ENCODE measurements around the gene LBX1.

LBX1 gene

DNA sequence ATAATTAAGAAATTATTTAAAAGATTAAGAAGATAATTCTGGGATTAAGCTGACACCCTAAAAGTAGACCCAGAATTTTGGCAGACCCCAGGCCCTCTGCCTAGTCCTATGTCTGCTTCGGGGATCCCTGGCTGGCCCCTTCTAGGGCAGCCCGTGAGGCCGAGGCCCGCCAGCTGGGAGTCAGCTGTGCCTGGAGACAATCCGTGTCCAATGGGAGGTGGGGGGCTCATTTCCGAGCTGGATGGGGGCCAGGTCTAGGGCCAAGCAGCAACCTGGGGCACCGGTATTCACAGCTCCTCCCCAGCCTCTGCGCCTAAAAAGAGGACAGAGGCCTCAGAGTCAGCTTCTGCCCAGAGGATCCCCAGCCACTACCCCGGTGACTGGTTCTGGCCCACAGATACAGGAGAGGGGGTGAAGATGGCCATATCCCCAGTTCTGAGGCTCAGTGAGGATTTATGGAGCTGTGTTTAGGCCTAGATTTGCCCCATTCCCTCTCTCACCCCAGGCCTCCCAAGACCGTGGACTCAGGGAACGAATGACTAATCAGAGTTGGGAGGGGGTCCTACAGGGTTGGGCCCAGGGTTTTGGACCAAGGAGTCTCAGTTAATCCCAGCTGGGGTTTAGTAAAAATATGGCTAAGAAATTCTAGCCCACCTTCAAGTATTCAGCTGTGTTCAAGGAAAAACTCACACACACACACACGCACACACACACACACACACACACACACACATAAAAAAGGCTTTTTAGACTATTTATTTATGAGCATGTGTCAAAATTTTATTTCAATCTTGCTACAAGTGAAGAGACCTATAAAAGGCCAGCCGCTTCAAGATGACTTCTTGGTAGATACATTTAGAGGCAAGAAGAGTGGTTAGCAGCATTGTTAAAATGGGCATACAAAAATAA, 37.4 kb upstream of the LBX1 start:
- TF ChIP-seq, protein P1, sequence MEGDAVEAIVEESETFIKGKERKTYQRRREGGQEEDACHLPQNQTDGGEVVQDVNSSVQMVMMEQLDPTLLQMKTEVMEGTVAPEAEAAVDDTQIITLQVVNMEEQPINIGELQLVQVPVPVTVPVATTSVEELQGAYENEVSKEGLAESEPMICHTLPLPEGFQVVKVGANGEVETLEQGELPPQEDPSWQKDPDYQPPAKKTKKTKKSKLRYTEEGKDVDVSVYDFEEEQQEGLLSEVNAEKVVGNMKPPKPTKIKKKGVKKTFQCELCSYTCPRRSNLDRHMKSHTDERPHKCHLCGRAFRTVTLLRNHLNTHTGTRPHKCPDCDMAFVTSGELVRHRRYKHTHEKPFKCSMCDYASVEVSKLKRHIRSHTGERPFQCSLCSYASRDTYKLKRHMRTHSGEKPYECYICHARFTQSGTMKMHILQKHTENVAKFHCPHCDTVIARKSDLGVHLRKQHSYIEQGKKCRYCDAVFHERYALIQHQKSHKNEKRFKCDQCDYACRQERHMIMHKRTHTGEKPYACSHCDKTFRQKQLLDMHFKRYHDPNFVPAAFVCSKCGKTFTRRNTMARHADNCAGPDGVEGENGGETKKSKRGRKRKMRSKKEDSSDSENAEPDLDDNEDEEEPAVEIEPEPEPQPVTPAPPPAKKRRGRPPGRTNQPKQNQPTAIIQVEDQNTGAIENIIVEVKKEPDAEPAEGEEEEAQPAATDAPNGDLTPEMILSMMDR (IDR thresholded peaks at IDR 0.05; ENCODE audit: low read depth, low read length) = no peak
- no peak for TF ChIP-seq EZH2phosphoT487 (IDR thresholded peaks at IDR 0.05; ENCODE audit: low read depth)
- Histone ChIP-seq H3K9me3 (ENCODE audit: insufficient read depth, low read length) (no peaks in the 10 kb centered on the region), H3K9ac (ENCODE audit: low read length) (no peak overlapping the region), H2AFZ (ENCODE audit: low read depth, low read length) (no peak overlapping the region), H3K79me2 (ENCODE audit: low read length) (no peaks in the 10 kb centered on the region), H3K4me2 (ENCODE audit: low read length) (no peak overlapping the region), H4K20me1 (ENCODE audit: insufficient read depth, low read length) (no peaks in the 10 kb centered on the region), H3K27me3 (ENCODE audit: low read depth, low read length) (no peaks in the 10 kb centered on the region), H3K36me3 (replicated peaks; ENCODE audit: low read depth, low read length) (no peaks in the 10 kb centered on the region), H3K4me3 (ENCODE audit: low read length) (no peak overlapping the region), H3K27ac (ENCODE audit: low read length) (no peak overlapping the region), H3K4me1 (ENCODE audit: low read length) (no peaks in the 10 kb centered on the region)

DNA sequence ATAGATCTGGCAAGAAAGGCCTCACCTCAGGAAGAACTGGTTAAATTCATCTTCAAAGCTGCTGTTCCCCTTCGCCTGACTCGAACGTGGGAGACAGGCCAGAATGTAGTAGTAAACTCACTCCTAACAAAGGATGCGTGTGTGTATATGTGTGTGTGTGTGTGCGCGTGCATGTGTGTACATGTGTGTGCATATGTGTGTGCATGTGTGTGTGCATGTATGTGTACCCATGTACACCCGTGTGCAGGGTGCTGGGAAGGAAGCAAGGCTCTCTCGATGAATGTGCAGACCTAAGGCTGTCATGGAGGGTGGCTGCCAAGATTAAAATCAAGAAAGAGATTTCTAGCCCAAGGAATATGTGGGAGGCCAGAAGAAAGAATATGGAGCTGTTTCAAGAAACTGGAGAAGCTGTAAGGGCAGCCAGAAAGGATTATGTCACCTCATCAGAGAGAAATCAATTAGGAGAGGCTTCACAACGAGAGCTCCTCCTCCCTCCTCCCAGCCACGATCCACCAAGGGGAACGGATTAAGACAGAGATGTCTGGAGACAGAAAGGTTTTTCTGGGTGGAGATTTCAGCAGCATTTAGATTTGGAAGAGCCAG, 34.0 kb upstream of the LBX1 start:
- H3K4me3 ChIP-seq (ENCODE audit: low read length) = no peak overlapping the region
- H3K27ac ChIP-seq (ENCODE audit: low read length) = no peak overlapping the region
- no peaks in the 10 kb centered on the region for H4K20me1 ChIP-seq (ENCODE audit: insufficient read depth, low read length)
- H3K9me3 ChIP-seq (ENCODE audit: insufficient read depth, low read length) = no peaks in the 10 kb centered on the region
- no peak overlapping the region for H2AFZ ChIP-seq (ENCODE audit: low read depth, low read length)
- H3K36me3 ChIP-seq (replicated peaks; ENCODE audit: low read depth, low read length) = no peaks in the 10 kb centered on the region
- H3K79me2 ChIP-seq (ENCODE audit: low read length) = no peaks in the 10 kb centered on the region
- no peak overlapping the region for H3K4me2 ChIP-seq (ENCODE audit: low read length)
- H3K27me3 ChIP-seq (ENCODE audit: low read depth, low read length) = no peaks in the 10 kb centered on the region
- H3K4me1 ChIP-seq (ENCODE audit: low read length) = no peaks in the 10 kb centered on the region
- no peak overlapping the region for H3K9ac ChIP-seq (ENCODE audit: low read length)
- TF ChIP-seq, protein P1 (IDR thresholded peaks at IDR 0.05; ENCODE audit: low read depth, low read length) = no peak
- TF ChIP-seq EZH2phosphoT487 (IDR thresholded peaks at IDR 0.05; ENCODE audit: low read depth) = no peak

DNA sequence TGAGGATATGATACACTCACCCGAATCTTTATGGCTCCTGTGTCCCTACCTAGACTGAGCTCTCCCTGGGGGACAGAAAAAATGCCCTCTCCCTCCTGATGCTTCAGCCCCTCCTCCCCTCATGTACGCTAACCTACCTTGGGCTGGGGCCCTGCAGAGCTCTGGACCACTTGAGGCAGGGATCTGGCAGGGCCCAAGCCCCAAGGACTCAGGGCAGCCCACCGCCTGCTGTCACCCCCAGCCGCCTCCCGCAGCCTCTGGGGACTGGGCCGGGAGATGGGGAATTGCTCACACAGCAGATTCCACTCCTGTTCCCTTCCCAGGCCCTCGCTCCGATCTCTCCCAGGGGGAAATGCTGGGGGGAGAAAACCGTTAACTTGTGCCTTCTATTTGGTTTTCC, 32.9 kb upstream of the LBX1 start:
- H3K9ac ChIP-seq (ENCODE audit: low read length) = no peak overlapping the region
- no peaks in the 10 kb centered on the region for H3K36me3 ChIP-seq (replicated peaks; ENCODE audit: low read depth, low read length)
- no peak overlapping the region for H3K27ac ChIP-seq (ENCODE audit: low read length)
- no peak overlapping the region for H3K4me3 ChIP-seq (ENCODE audit: low read length)
- H4K20me1 ChIP-seq (ENCODE audit: insufficient read depth, low read length) = no peaks in the 10 kb centered on the region
- no peak overlapping the region for H3K4me2 ChIP-seq (ENCODE audit: low read length)
- no peak overlapping the region for H2AFZ ChIP-seq (ENCODE audit: low read depth, low read length)
- H3K79me2 ChIP-seq (ENCODE audit: low read length) = no peaks in the 10 kb centered on the region
- H3K27me3 ChIP-seq (ENCODE audit: low read depth, low read length) = no peaks in the 10 kb centered on the region
- H3K9me3 ChIP-seq (ENCODE audit: insufficient read depth, low read length) = no peaks in the 10 kb centered on the region
- TF ChIP-seq, protein P1 (IDR thresholded peaks at IDR 0.05; ENCODE audit: low read depth, low read length) = no peak
- TF ChIP-seq EZH2phosphoT487 (IDR thresholded peaks at IDR 0.05; ENCODE audit: low read depth) = no peak
- no peaks in the 10 kb centered on the region for H3K4me1 ChIP-seq (ENCODE audit: low read length)

DNA sequence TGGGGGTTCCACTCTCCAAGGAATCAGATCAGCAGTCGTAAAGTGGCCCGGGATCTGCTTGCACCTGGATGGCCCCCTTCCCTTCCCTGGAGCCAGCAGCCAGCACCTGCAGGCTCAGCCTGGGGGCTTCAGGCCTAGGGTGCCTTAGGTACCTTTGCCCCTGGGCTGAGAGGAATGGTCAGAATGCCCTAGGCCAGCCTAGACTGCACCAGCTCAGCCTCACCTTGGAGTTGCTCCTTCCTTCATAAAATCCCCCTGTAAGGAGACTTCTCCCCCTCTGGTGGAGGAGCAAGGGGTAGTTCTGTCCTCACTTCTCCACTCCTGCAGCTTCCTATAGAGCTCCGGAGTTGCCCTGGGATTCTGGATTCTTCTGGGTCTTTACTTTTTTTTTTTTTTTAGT, 32.4 kb upstream of the LBX1 start:
- no peak overlapping the region for H3K9ac ChIP-seq (ENCODE audit: low read length)
- H3K4me3 ChIP-seq (ENCODE audit: low read length) = no peak overlapping the region

More for the DNA sequence above, 32.4 kb upstream of the LBX1 start:
- no peaks in the 10 kb centered on the region for H3K4me1 ChIP-seq (ENCODE audit: low read length)
- no peak overlapping the region for H3K27ac ChIP-seq (ENCODE audit: low read length)
- no peak overlapping the region for H2AFZ ChIP-seq (ENCODE audit: low read depth, low read length)
- no peaks in the 10 kb centered on the region for H3K27me3 ChIP-seq (ENCODE audit: low read depth, low read length)
- TF ChIP-seq, protein P1 (IDR thresholded peaks at IDR 0.05; ENCODE audit: low read depth, low read length) = no peak
- no peak for TF ChIP-seq EZH2phosphoT487 (IDR thresholded peaks at IDR 0.05; ENCODE audit: low read depth)
- no peaks in the 10 kb centered on the region for H3K36me3 ChIP-seq (replicated peaks; ENCODE audit: low read depth, low read length)
- H4K20me1 ChIP-seq (ENCODE audit: insufficient read depth, low read length) = no peaks in the 10 kb centered on the region
- no peaks in the 10 kb centered on the region for H3K79me2 ChIP-seq (ENCODE audit: low read length)
- H3K9me3 ChIP-seq (ENCODE audit: insufficient read depth, low read length) = no peaks in the 10 kb centered on the region
- H3K4me2 ChIP-seq (ENCODE audit: low read length) = no peak overlapping the region

Data from OCI-LY3 (cell line).